DOHH2 (cell line): ENCODE results near the gene LRRC7.
"Not testable (repeated sequence)": the region's sequence is repeated elsewhere in the genome, so short reads cannot be mapped to it uniquely, and the experiment has no call there.

Experiments
- H3F3A ChIP-seq: fragments of 200-600 bp; sonication (generic), shearing (Covaris generic); 2 replicates; pipeline ENCODE4 v1.6.0; 2016; ENCODE audit warnings: antibody characterized with exemption, mild to moderate bottlenecking; ENCODE audit not compliant: control insufficient read depth, insufficient read depth
- H3K27ac ChIP-seq: fragments of 200-600 bp; sonication (generic); 2 replicates; pipeline ENCODE4 v1.5.1; 2014; ENCODE audit warnings: low read depth, mild to moderate bottlenecking, low read length, moderate library complexity
- H3K27me3 ChIP-seq: fragments of 200-600 bp; sonication (generic); 2 replicates; pipeline ENCODE4 v1.6.1; 2014; ENCODE audit warnings: mild to moderate bottlenecking, low read length, mixed read lengths; ENCODE audit not compliant: control insufficient read depth
- H3K36me3 ChIP-seq: fragments of 200-600 bp; sonication (generic); 2 replicates; pipeline ENCODE4 v1.6.1; 2014; ENCODE audit warnings: mild to moderate bottlenecking, low read length, moderate library complexity, mixed read lengths; ENCODE audit not compliant: control insufficient read depth
- H3K4me1 ChIP-seq: fragments of 200-600 bp; sonication (generic); 2 replicates; pipeline ENCODE4 v1.6.1; 2014; ENCODE audit warnings: mild to moderate bottlenecking, low read length, mixed read lengths; ENCODE audit not compliant: control insufficient read depth
- H3K4me2 ChIP-seq: fragments of 200-600 bp; sonication (generic); 2 replicates; pipeline ENCODE4 v1.6.0; 2014; ENCODE audit warnings: mild to moderate bottlenecking, low read length, moderate library complexity
- H3K4me3 ChIP-seq: fragments of 200-600 bp; sonication (generic); 2 replicates; pipeline ENCODE4 v1.5.1; 2014; ENCODE audit warnings: mild to moderate bottlenecking, low read length, mixed read lengths
- H3K79me2 ChIP-seq: fragments of 200-600 bp; sonication (generic); 2 replicates; pipeline ENCODE4 v1.6.1; 2014; ENCODE audit warnings: mild to moderate bottlenecking, low read length, mixed read lengths; ENCODE audit not compliant: control insufficient read depth
- H3K9me2 ChIP-seq: fragments of 200-600 bp; sonication (generic); replicated peaks from 2 replicates; pipeline ENCODE4 v1.6.1; 2014; ENCODE audit warnings: mild to moderate bottlenecking, low read length, mixed read lengths; ENCODE audit not compliant: control insufficient read depth
- H3K9me3 ChIP-seq: fragments of 200-600 bp; sonication (generic); 2 replicates; pipeline ENCODE4 v1.6.1; 2014; ENCODE audit warnings: antibody characterized with exemption, low read length, mixed read lengths; ENCODE audit not compliant: control insufficient read depth, insufficient read depth
- H4K20me1 ChIP-seq: fragments of 200-600 bp; sonication (generic); 2 replicates; pipeline ENCODE4 v1.6.0; 2014; ENCODE audit warnings: low read depth, mild to moderate bottlenecking, antibody characterized with exemption, low read length, moderate library complexity; ENCODE audit not compliant: control insufficient read depth, insufficient read depth
- EZH2phosphoT487 ChIP-seq: fragments of 200-600 bp; sonication (generic); IDR thresholded peaks from 2 replicates; pipeline ENCODE4 v1.6.1; 2017; ENCODE audit warnings: borderline replicate concordance, mild to moderate bottlenecking, antibody characterized with exemption, low read length, moderate library complexity, mixed read lengths
- TF ChIP-seq, protein P1 (sequence below): fragments of 200-600 bp; sonication (generic); IDR thresholded peaks from one replicate; pipeline ENCODE4 v1.5.1; 2014; ENCODE audit warnings: antibody characterized with exemption, mild to moderate bottlenecking, low read depth, low read length; ENCODE audit not compliant: poor library complexity, severe bottlenecking

The LRRC7 gene

GRCh38 chr1:69920426-69920825 is 352.7 kb downstream of the LRRC7 start:
- no peak overlapping the region for H3K4me3 ChIP-seq
- no peak overlapping the region for H3K27ac ChIP-seq
- H3K79me2 ChIP-seq, result no peaks in the 10 kb centered on the region
- no peaks in the 10 kb centered on the region for H3F3A ChIP-seq
- H3K27me3 ChIP-seq, result no peaks in the 10 kb centered on the region
- no peak for TF ChIP-seq EZH2phosphoT487
- TF ChIP-seq, protein P1, sequence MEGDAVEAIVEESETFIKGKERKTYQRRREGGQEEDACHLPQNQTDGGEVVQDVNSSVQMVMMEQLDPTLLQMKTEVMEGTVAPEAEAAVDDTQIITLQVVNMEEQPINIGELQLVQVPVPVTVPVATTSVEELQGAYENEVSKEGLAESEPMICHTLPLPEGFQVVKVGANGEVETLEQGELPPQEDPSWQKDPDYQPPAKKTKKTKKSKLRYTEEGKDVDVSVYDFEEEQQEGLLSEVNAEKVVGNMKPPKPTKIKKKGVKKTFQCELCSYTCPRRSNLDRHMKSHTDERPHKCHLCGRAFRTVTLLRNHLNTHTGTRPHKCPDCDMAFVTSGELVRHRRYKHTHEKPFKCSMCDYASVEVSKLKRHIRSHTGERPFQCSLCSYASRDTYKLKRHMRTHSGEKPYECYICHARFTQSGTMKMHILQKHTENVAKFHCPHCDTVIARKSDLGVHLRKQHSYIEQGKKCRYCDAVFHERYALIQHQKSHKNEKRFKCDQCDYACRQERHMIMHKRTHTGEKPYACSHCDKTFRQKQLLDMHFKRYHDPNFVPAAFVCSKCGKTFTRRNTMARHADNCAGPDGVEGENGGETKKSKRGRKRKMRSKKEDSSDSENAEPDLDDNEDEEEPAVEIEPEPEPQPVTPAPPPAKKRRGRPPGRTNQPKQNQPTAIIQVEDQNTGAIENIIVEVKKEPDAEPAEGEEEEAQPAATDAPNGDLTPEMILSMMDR, result no peak
- H3K4me1 ChIP-seq, result no peaks in the 10 kb centered on the region
- no peak overlapping the region for H3K4me2 ChIP-seq
- no peaks in the 10 kb centered on the region for H4K20me1 ChIP-seq
- H3K36me3 ChIP-seq, result no peaks in the 10 kb centered on the region
- no peaks in the 10 kb centered on the region for H3K9me3 ChIP-seq
- H3K9me2 ChIP-seq, result no peaks in the 10 kb centered on the region

DNA sequence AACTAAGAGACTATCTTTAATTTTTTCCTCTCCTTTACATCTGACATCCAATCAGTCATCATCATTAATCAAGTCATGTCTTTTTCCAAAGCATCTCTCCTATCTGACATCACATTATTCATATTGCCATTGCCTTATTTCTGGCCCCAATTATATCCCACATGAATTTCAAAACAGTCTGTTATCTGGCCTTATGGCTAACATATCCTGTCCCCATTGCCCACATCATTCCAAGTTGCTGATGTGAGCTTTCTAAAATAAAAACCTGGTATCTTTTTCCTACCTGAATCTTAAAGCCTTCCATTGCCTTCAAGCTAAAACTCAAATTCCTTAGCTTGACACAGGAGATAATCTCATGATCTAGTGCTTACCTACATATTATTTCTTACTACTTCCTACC is 353.8 kb downstream of the LRRC7 start:
- Histone ChIP-seq H3K27ac (no peak overlapping the region), H3F3A (no peaks in the 10 kb centered on the region), H4K20me1 (no peaks in the 10 kb centered on the region), H3K4me3 (no peak overlapping the region), H3K79me2 (no peaks in the 10 kb centered on the region), H3K9me2 (no peaks in the 10 kb centered on the region), H3K4me1 (no peaks in the 10 kb centered on the region), H3K4me2 (no peak overlapping the region), H3K9me3 (no peaks in the 10 kb centered on the region), H3K27me3 (no peaks in the 10 kb centered on the region), H3K36me3 (no peaks in the 10 kb centered on the region)
- TF ChIP-seq, protein P1, result no peak
- TF ChIP-seq EZH2phosphoT487, result no peak

- not testable (repeated sequence) for H4K20me1 ChIP-seq, H3K9me2 ChIP-seq, H3K79me2 ChIP-seq, H3K4me3 ChIP-seq, H3K4me2 ChIP-seq, H3K4me1 ChIP-seq, H3K27ac ChIP-seq, H3F3A ChIP-seq, H3K9me3 ChIP-seq, H3K36me3 ChIP-seq, H3K27me3 ChIP-seq
These were observed 360.5 kb downstream of the LRRC7 start for GRCh38 chr1:69928234-69928633.

DNA sequence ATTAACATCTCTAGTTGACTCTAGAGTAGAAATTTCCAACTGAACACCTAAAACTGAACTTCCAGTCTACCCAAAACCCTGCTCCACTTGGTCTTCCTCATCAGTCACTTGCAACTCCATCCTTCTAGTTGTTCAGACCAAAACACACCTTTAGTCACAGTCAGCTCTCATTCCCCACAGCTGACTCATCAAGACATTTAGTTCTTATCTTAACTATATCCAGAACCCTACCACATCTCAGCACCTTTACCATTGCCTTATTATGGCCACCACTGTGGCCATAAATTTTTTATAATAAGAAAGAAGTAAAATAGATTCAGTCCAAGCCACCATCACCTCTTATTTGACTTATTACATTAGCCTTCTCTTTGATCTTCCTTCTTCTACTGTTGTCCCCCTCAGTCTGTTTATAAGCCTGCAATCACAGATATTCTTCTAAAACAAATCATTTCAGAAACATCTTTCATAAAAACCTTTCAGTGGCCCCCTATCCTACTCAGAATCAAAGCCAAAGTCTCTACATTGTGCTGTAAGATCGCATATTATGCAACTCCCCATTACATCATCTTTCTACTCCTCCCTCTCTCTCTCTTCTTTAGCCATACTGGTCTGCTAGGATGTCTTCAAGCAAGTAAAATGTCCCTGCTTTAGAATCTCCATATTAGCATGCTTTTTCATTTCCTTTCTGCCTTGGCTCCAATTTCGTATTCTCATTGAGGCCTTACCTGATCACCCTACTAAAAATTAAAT is 361.8 kb downstream of the LRRC7 start:
- Histone ChIP-seq H3K9me2 (no peaks in the 10 kb centered on the region), H3K4me1 (no peaks in the 10 kb centered on the region), H3K4me3 (no peak overlapping the region), H3K36me3 (no peaks in the 10 kb centered on the region), H3K27ac (no peak overlapping the region), H3K27me3 (no peaks in the 10 kb centered on the region), H3K9me3 (no peaks in the 10 kb centered on the region), H3K4me2 (no peak overlapping the region), H3K79me2 (no peaks in the 10 kb centered on the region), H4K20me1 (no peaks in the 10 kb centered on the region), H3F3A (no peaks in the 10 kb centered on the region)
- TF ChIP-seq EZH2phosphoT487, result no peak
- TF ChIP-seq, protein P1, result no peak
